Activated CD4-positive, CD25-positive, alpha-beta regulatory T cell (primary cell): ENCODE data around the gene PRAMEF8.
"Not testable (repeated sequence)": the region's sequence is repeated elsewhere in the genome, so short reads cannot be mapped to it uniquely, and the experiment has no call there.

ENCODE experiments used
- DNase-seq, 4 experiments: peaks; one replicate each; lab custom pipeline; 2025; lab: John Stamatoyannopoulos, UW

The PRAMEF8 gene

GRCh38 chr1:13285037-13285436 lies at the start of gene PRAMEF8:
Gene PRAMEF8 (minus strand): TSS chr1:13285137. CDS start chr1:13284091, 1,046 bp downstream.
- not testable (repeated sequence) for DNase-seq

GRCh38 chr1:13315281-13315680 lies 30.3 kb upstream of the PRAMEF8 start, which contains the start of gene PRAMEF15:
Gene PRAMEF15 (plus strand): TSS chr1:13315581. CDS start chr1:13318408, 2,827 bp downstream.
- DNase-seq = not testable (repeated sequence)

GRCh38 chr1:13303239-13303638 lies 18.3 kb upstream of the PRAMEF8 start, which contains the start of gene PRAMEF33:
Gene PRAMEF33 (plus strand): TSS chr1:13303539. CDS start chr1:13305955, 2,416 bp downstream.
- DNase-seq = not testable (repeated sequence)

GRCh38 chr1:13302197-13302596 lies 17.3 kb upstream of the PRAMEF8 start:
- DNase-seq = not testable (repeated sequence)

GRCh38 chr1:13298699-13299098 lies 13.8 kb upstream of the PRAMEF8 start:
- DNase-seq = not testable (repeated sequence)

- DNase-seq = not testable (repeated sequence)
Measured at GRCh38 chr1:13297216-13297931, 12.4 kb upstream of the PRAMEF8 start.

- DNase-seq = not testable (repeated sequence)
Measured at GRCh38 chr1:13289030-13289429, 4.1 kb upstream of the PRAMEF8 start.

- not testable (repeated sequence) for DNase-seq
Measured at GRCh38 chr1:13279617-13280016, 5.3 kb downstream of the PRAMEF8 start.

- DNase-seq = not testable (repeated sequence)
Measured at GRCh38 chr1:13277016-13277415, 7.9 kb downstream of the PRAMEF8 start.

- DNase-seq = not testable (repeated sequence)
Measured at GRCh38 chr1:13265124-13265523, 19.8 kb downstream of the PRAMEF8 start.

GRCh38 chr1:13253898-13254297 lies 31.0 kb downstream of the PRAMEF8 start, which contains the start of gene PRAMEF5:
Gene PRAMEF5 (plus strand): TSS chr1:13254198. CDS start chr1:13259269, 5,071 bp downstream.
- not testable (repeated sequence) for DNase-seq

GRCh38 chr1:13247122-13247521 lies 37.8 kb downstream of the PRAMEF8 start:
- not testable (repeated sequence) for DNase-seq

- DNase-seq = not testable (repeated sequence)
Measured at GRCh38 chr1:13246554-13246871, 38.4 kb downstream of the PRAMEF8 start.

GRCh38 chr1:13245841-13246553 lies 38.9 kb downstream of the PRAMEF8 start:
- not testable (repeated sequence) for DNase-seq

GRCh38 chr1:13243536-13244263 lies 41.2 kb downstream of the PRAMEF8 start:
- DNase-seq = not testable (repeated sequence)

GRCh38 chr1:13239633-13240032 lies 45.3 kb downstream of the PRAMEF8 start:
- not testable (repeated sequence) for DNase-seq

- DNase-seq = not testable (repeated sequence)
Measured at GRCh38 chr1:13237572-13237971, 47.4 kb downstream of the PRAMEF8 start.

- not testable (repeated sequence) for DNase-seq
Measured at GRCh38 chr1:13234057-13234456, 50.9 kb downstream of the PRAMEF8 start.

GRCh38 chr1:13232056-13232455 lies 52.9 kb downstream of the PRAMEF8 start:
- DNase-seq = not testable (repeated sequence)
